GM21528 (cell line): Measurements from ENCODE around the gene EFNA4.

ENCODE experiments used
- ATAC-seq: cut with Tn5 transposase; IDR thresholded peaks from one replicate; pipeline ENCODE4 v1.9.1; 2021; ENCODE audit warnings: mild to moderate bottlenecking, moderate library complexity; ENCODE audit not compliant: unreplicated experiment, low FRiP score

The EFNA4 gene

DNA sequence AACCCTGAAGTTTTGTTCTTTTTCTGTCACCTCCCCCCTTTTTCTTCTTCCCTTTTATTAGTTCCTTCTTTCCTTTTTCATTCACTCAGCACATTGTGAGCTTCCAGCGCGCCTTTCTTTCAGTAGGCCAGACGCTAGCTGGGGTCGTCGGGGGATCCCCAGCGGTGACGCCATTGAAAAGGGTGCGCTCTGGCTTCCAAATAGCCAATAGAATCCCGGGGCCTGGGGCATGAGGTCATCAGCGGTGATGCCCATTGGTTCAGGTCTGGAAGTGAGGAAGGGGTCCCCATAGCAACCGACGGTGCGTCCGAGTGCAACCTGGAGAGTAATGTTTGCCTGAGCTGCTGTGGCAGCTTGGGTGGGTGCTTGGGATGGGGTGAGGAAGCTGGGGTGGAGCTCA is 8.2 kb downstream of the EFNA4 start:
- ATAC-seq: no peak

DNA sequence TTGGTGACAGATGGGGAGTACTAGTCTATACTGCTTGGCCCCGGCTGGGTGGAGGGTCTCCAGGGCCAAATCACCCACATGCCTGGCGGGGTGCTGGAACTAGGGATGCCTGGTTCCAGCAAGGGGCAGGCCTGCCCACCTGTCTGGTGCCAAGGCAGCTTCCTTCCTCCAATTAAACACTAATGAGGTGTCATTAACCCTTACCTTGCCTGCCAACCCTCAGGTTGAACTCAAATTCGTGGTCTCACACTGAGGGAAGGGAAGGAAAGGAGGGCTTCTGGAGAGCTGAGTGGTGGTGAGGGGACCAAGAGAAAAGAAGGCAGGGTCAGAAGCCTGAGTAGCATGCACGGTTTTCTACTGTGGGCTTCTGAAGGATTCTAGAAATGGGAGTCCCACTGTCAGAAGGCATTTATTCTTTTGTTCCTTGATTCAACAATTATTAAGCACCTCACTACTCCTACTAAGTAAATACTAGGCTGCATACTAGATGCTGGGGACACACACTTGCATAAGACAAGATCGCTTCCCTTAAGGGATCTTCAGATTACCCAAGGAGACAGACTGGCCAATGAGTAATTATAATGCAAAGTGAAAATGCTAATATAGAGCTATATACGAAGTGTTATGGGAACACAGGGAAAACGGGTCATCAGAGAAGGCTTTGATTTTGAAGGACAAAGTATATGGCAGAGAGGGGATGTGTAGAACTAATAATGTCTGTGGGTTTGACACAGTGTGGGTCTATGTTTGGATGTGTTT is 9.2 kb downstream of the EFNA4 start:
- ATAC-seq: no peak

DNA sequence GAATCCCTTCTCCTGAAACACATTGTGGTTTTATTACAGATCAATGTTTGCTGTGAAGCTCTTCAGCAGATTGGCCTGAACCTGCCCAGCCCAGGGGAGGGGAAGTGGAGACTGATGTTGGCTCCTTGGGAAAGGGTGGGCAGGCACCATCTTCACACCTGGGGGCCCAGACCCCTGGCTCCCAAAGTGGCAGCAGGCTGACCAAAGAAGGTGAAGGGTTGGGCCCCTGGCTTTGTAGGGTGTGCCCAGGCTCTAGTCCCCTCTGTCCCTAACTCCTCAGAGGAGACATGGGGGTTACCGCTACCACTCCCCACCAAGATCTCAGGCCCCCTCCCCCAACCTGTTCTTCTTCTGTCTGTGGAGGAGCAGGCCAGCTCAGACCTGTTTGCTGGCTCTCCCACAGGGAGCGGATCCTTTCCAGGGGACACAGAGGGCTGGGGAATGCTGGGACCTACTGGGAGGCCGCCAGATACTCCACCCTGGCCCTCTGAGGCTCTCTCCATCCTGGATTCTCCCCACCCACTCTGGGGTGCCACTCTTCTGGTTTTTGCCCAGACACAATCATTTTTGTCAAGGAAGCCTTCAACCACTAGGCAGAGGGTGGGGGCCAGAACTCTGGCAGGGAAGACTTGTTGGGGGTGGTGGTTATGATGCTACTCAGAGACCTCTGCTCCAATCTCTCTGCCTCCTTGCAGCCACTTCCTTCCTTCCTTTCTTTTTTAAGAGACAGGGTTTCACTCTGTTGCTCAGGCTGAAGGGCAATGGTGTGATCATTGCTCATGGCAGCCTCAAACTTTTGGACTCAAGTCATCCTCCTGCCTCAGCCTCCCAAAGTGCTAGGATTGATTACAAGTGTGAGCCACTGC is 10.1 kb downstream of the EFNA4 start:
- ATAC-seq: no peak

DNA sequence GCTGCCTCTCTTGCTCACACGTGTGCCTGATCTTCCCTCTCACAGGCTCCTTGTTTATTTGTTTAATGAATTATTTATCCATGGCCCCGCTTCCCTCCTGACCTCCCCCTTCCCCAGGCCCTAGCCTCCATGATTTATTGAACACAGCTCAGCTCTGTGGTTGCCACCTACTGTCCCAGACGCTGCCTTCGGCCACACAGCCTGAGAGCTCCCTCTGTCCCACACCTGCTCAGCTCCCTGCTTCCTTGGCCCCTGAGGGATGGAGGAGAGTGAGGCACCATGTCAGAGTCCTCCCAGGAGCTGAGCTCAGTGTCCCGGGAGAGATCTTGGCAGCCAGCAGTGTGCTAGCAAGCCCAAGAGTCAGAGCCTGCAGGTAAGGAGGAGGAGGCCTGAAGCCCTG is 12.0 kb downstream of the EFNA4 start:
- ATAC-seq: no peak

DNA sequence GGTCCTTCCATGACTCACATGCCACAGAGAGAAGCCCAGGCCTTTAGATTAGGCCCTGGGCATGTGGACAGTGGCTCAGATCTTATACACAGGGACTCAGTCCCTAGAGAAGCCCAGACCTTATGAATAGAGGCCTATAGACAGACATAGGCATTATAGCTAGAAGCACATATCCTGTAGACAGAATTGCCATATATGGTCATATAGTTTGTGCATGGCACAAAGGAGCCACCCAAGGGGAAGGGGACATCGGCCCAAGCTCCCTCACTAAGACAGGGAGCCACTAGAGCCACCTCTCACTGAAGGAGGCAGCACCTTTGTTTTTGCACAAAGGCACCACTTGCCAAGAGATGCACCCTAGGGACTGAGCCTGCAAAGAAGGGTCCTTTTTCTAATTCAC is 12.8 kb downstream of the EFNA4 start:
- ATAC-seq: no peak

DNA sequence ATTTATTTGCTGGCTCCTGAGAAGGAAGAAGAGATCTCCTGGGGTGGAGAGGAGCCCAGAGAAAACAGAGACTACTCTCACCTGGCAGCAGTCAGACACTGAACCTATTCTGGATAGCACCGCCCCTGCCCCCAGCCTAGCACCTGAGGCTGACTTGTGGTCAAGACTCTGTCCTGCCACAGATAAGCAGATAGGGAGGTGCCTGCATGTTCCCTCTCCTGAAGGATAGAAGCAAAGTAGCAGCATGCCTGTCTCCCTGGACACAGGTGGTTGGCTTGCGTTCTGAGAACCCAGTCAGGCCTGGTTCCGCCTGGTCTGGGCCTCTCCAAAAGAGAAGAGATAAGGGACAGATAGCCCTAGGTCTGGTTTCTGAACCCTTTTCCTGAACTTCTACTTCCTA is 13.8 kb downstream of the EFNA4 start:
- ATAC-seq: no peak

DNA sequence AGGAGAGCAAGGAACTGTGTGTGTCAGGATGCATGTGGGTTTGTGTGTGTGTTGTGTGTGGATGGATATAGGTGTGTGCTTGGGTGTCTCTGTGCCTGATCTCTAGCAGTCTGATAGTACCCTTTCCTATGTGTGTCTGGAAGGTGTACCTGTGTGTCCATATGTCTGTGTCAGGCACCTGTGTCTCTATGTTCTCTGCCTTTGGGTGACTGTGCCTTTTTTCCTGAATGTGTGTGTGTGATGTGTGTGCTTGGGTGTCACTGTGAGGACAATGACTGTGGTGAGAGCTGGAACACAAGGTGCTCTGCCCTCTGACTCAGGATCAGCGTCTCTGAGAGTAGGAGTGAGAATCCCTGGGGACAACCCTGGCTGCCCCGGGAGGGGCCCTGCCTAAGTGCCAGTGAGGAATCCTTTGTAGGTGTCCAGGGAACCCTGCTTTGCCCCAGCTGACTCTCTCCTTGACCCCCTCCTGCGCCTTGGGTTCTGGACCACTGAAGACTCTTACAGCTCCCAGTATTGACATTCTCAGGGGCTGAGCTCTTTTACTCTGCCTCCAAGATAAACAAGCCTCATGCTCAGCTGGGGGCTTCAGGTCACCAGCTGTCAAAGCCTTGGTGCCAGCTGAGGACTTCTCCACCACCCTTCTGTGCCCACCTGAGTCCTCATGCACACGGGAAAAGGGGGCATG is 14.4 kb downstream of the EFNA4 start:
- no peak for ATAC-seq

DNA sequence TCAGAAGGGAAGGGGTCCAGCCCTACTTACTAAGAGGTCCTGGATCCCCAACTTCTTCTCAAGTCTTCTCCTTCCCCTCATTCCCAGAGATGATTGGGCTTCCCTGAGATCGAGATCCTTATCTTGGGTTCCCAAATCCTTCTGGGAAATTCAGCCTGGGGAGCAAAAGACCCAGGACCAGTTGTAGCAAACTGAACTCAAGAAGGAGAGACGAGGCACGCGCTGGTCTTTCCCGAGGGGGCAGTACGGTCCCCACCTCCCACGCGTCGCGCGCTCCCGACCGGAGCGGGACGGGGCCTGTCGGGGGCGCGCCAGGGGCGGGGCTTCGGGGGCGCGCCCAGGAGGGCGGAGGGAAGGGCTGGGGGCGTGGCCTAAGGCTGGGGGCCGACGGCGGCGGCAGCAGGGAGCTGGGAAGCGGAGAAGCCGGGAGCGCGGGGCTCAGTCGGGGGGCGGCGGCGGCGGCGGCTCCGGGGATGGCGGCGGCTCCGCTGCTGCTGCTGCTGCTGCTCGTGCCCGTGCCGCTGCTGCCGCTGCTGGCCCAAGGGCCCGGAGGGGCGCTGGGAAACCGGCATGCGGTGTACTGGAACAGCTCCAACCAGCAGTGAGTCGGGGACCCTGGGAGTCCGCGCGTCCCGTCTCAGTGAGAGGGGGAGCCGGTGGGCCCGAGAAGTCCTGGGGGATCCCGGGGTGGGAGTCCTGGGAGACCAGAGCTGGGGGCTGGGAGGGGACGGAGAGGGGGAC is 15.1 kb downstream of the EFNA4 start, which contains the start of gene EFNA3:
Gene EFNA3, plus strand, starts transcription at position 369 of the 741 bp plus-strand sequence. Its CDS starts 105 bp downstream, at position 474.
- no peak for ATAC-seq

DNA sequence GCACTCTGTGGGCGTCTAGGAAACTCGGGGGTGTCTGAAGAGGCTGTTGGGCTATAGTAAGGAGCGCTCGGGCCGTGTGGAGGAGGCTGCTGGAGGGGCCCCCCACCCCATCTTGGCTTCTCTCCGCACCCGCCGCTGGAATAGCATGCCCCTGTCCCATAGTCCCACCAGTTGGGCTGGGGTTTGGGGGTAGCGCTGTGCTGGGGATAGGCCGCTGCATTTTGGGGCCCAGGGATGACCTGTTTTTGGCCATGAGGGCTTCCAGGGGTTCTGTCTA is 15.6 kb downstream of the EFNA4 start:
- no peak for ATAC-seq

DNA sequence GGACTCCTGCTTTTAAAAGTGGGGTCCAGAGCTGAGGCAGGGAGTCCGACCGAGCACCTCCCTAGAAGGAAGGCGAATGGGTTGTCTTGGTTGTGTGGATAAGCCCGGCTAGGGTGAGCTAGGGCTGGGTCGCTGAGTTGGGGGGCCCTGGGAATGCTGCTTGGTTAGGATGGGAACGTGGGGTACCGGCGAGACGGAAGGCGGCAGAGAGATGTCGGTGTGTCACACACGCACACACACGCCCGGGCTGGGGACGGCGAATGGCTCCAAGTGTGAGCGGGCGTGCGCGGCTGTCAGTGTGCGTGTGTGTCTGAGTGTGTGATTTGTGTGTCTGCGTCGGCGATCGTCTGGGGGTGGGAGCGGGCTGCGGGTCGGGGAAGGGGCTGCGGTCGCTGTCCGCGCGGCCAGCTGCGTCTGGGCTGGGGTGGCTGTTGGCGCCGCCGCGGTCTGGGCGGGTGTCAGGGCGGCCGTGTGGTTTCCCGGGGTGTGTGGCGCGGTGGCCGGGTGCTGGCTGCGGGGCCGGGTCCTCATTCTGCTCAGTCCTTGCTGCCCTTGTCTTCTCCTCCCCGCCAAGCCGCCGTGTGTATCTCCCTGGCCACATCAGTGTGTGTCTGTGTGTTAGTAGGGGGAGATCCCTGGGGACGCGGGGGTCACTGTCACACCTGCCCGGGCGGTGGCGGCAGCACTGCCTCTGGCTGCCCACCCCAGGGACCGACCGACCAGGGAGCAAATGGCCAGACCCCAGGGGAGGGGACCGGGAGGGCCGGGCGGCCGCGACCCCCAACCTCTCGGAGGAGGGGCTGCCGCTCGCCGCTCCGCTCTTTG is 16.2 kb downstream of the EFNA4 start:
- no peak for ATAC-seq

DNA sequence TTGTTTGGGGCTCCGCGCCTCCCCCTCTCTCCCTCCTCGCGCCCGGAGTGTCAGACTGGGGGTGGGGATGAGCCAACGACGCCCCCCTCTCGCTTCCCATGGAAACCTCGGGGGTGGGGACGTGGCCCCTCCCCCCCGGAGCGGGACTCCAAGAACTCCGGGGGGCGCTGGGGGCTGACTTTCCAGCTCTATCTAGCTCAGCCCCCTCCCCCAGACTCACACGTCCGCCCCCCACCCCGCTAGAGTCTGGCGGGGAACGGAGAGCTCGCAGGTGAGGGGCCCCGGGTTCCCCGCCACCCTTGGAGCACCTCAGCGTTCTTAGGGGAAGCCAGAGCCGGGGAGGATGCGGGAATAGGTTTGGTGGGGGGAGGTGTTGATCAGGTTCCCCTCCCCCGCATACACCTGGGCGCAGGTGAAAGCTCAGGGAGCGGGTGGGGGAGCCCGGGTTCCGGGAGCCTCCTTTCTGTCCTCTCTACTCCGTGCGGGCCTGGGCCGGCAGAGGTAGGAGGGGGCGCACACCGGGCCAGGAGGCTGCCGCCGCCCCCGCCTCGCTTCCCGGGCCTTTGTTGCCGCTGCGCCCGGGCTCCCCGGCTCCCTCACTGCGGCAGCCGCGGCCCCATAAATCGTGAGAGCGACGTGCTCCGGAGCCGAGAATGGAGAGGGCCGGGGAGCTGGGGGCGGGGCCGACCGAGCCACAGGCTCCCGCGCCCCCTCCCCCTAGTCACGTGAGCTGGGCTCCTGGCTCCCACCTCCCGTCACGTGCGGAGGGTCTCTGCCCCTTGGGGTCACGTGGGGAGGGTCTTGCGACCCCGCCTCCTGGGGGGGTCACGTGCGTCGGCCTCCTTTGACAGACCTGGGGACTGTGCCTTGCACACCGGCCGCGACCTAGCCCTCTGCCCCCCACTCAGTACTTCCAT is 17.0 kb downstream of the EFNA4 start:
- no peak for ATAC-seq

DNA sequence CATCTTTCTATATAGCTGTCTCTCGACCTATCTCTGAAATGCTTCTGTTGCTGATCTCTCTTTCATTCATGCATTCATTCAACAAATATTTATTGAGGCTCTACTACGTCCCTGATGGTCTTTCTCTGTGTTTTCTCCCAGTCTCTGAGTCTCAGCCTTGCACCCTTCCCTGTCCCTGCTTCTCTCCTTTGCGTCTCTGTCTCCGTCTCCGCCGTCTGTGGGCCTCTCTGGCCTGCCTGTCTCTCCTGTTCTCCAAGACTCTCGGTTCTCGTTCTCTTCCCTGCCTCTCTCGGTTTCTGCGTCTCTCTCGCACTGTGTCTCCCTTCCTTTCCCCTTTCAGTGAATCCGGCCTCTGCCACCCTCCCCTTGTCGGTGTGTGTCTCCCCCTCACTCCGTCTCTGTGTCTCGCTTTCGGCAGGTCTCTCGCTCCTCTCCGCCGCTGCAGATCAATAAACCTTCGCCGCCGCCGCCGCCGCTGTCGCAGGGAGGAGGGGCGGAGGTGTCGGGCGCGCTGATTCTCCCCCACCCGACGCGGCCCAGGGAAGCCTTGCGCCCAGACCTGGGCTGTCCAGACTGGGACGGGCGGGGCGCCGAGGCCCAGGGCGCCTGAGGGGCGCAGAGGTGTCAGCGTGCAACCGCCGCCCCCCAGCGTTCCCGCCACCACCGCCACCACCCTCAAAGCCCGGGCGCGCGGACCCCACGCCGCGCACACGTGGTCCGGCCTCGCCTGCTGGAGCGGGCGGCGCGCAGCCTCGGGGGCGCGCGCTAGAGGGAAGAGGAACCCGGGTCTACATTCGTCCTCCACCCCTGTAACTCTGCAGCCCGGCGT is 18.1 kb downstream of the EFNA4 start:
- ATAC-seq: no peak

DNA sequence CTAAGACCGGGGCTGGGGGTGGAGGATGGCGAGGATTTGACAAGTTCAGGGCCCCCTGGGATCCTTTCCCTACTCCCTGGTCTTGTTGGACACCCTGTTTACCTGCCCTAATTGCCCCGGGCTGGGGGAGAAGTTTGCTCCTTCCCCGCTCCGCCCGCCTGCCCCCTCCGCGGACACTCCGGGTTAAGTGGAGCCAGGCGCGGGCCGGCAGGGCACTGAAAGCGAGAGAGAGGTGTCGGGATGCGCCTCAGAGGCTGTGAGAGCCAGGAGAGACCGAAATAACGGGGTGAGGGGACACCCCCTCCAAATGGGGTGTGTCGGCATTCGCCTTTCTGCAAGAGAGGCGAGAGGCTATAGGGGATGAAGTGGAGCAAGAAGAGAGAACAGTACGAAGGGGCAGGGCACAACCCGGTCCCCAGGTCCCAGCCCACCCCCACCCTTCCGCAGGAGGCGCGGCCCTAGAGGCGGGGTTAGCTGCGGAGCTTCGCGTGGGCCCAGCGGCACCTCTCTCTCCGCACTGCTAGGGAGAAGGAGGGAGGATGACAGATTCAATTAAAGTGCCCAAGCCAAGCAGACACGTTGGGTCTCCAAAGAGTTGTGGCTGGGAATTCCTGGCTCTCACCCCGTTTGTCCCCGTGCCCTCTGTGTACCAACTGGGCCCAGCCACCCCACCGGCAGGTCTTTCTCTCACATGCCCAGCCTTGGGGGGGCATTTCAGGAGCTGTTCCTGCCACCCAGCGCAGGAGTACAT is 18.9 kb downstream of the EFNA4 start:
- ATAC-seq: no peak

DNA sequence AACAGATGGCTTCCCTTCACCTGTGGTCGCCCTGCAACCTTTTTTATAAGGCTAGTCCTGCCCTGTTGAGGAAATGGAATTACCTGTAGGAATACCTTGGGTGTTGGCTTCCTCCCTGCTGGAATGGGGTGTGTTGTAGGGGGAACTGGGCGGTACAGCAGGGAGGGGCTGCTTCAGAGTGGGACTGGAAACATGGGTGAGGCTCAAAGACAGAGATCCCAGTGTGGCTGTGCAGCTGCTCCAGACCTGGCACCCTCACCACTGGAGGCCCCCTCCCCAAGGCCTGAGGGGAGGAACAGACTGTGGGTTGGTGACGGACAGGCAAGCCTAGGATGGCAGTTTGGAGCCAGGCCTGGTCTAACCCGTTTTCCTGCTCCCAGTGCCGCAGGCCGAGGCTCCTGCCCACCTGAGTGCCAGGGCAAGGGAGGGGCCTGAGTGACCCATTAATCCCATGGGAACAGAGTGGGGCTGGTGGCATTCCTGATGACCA is 19.6 kb downstream of the EFNA4 start:
- ATAC-seq: no peak

DNA sequence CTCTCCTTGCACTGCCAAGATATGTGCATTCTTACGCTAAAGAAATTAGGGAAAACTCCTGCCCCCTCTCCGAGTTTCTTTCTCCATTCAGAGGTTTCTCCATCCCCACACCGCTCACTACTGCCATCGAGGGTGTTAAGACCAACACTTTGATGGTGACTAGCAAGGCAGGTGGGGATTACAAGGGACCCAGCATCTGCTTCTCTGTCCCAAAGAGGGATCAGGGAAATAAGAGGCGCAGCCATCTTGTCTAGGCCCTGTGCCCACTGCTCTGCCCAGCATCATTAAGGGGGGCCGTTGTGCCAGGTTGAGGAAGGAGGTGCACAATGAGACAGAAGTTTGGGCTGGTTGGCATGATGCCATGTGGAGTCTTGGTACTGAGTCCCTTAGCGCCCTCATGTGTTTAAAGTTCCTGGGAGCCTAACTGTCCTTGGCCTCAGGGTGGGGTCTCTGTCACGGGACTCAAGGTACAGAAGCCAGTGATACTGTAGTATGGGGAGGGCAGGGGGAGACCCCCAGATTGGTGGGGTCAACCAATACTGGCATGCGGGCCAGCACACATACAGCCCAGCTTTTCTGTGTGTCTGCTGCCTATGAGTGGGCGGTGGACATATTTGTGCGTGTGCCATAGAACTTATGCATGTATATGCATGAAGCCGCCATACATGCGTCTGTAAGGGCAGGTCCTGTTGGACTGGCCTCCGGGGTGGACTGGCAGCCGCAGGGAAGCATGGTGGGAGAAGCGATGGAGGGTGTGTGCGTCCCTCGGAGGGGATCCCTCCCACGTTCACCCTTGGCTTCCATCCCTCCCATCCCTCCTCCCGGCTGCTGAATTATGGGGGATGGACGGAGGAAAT is 20.6 kb downstream of the EFNA4 start:
- peak; percentile 2 for ATAC-seq
